Heart right ventricle (tissue), 16 donors: ENCODE data around the gene CAMK2G. TPM values are rescaled to one million over a fixed set of nuclear protein-coding genes. Genes with fewer than 3 reads are reported as not detected.
A peak's percentile ranks its signal among the peaks of the same experiment; 100 is the strongest.

Experiments
- ATAC-seq, 8 donors: fragments of 200-7000 bp; cut with Tn5 transposase; one replicate each; pipeline ENCODE4 v1.9.1; 2020; ENCODE audit warnings: mild to moderate bottlenecking in 8 of 8, moderate library complexity in 8 of 8, moderate number of reproducible peaks in 1 of 8
- DNase-seq, 2 donors: peaks; one replicate each; pipeline ENCODE4 v3.0.0-alpha.2; 2020
- H3K27ac ChIP-seq, 10 donors: fragments of 200-600 bp; sonication (generic) in 2 of 10; one replicate each; pipeline versions ENCODE4 v1.5.0 to v1.8.0; 2020 to 2022; ENCODE audit warnings: mild to moderate bottlenecking in 3 of 10
- H3K27me3 ChIP-seq, 7 donors: fragments of 200-600 bp; one replicate each; pipeline ENCODE4 v1.8.0; 2021 to 2022; ENCODE audit warnings: mild to moderate bottlenecking in 2 of 7
- H3K36me3 ChIP-seq, 9 donors: fragments of 200-600 bp; sonication (generic) in 1 of 9; one replicate each; pipeline versions ENCODE4 v1.5.0 to v1.8.0; 2020 to 2022; ENCODE audit warnings: mild to moderate bottlenecking in 2 of 9
- H3K4me1 ChIP-seq, 9 donors: fragments of 200-600 bp; sonication (generic) in 1 of 9; one replicate each; pipeline versions ENCODE4 v1.5.0 to v1.8.0; 2020 to 2022; ENCODE audit warnings: mild to moderate bottlenecking in 4 of 9
- H3K4me3 ChIP-seq, 10 donors: fragments of 200-600 bp; sonication (generic) in 2 of 10; one replicate each; pipeline versions ENCODE4 v1.5.0 to v1.8.0; 2020 to 2022; ENCODE audit warnings: mild to moderate bottlenecking in 7 of 10, moderate library complexity in 2 of 10
- H3K9me3 ChIP-seq, 11 donors: fragments of 200-600 bp in 10 of 11; sonication (generic) in 2 of 11; one replicate each; pipeline versions ENCODE4 v1.5.0 to v1.8.0; 2013 to 2022; ENCODE audit warnings: mild to moderate bottlenecking in 2 of 11, control low read depth in 1 of 11, moderate library complexity in 1 of 11
- CTCF ChIP-seq, 9 donors: fragments of 200-600 bp; sonication (generic) in 2 of 9; IDR thresholded peaks; one replicate each; pipeline versions ENCODE4 v1.5.0 to v1.8.0; 2021 to 2022; ENCODE audit warnings: antibody characterized with exemption in 9 of 9, mild to moderate bottlenecking in 5 of 9, moderate library complexity in 1 of 9
- WGBS, 2 donors: extraction: QIAGEN DNeasy Blood & Tissue Kit; methylation state at CpG; one replicate each; pipeline ENCODE4 v1.1.7; 2013; ENCODE audit warnings: inconsistent platforms in 1 of 2; 5-methylcytosine and 5-hydroxymethylcytosine counted together
- intact Hi-C, 10 donors: fragments of 100-400 bp; cut with DNase I; formaldehyde crosslinking; loops; one replicate each; pipeline versions ENCODE4 v1.11.1 to v1.14.2; 2022
- polyA plus RNA-seq, 2 donors: library from polyadenylated mRNA; stranded (reverse); fragments of 200-250 nt; gene quantifications; one replicate each; pipeline ENCODE4 v1.2.3, GENCODE V29; 2013
- total RNA-seq, 10 donors: library from RNA; stranded (reverse); fragmentation: NEBNext Ultra II Directional in 3 of 10; extraction: Animal tissue kit (Norgen Biotek cat#: 25700) in 3 of 10; gene quantifications; one replicate each; pipeline versions ENCODE4 v1.2.1 to v1.2.4, GENCODE V29; 2021 to 2023
- donor health status: Arrhythmogenic right ventricular cardiomyopathy.
- donor health status: ischemic (EF 13 %, LVEDD 7.1; RV severe dilation, severe dysfunction).
- donor health status: healthy with polysubstance abuse.
- donor health status: DM: no; HTN: yes; CAD: no.
- donor health status: DM: no; HTN: no; CAD: no.
- donor health status: ischemic (EF 25% LVEDD 6.9; RV normal size, moderate dysfunction).
- donor health status: ischemic (EF 25% LVEDD 5.7; RV mildly dilated, moderate dysfunction).
- donor health status: healthy.
- donor health status: DM: yes; HTN: yes; CAD: no.
- donor health status: Ischemic cardiomyopathy.
- donor health status: ischemic (EF 35%, LVEDD 5.7; RV mildly dilated, moderate dysfunction).
- donor health status: nonischemic (EF 11% LVEDD 7.7; RV severe dilation, severe dysfunction).
- donor health status: DM: yes; HTN: yes; CAD: no.
- donor health status: PGD.
- donor health status: ischemic (EF 29% LVEDD 5.4; RV normal size, mild dysfunction).
- donor health status: nonischemic (EF 23%, LVEDD 6.1; RV moderate dilation, normal function).

Gene CAMK2G
- total and polyA plus RNA-seq, 12 donors: 8.5 to 16.7 (median 11.8) TPM

- no peak for ATAC-seq
- H3K4me3 ChIP-seq: no peak overlapping the region
- no peak overlapping the region for H3K27ac ChIP-seq
- intact Hi-C loops: no loop called here
- H3K27me3 ChIP-seq: no peaks in the 10 kb centered on the region
- no peak for DNase-seq
- peaks cover 0 to 99% (median 26%) of the 10 kb centered on the region in 9 donors for H3K36me3 ChIP-seq
- peaks cover 0 to 5% (median 0%) of the 10 kb centered on the region in 9 donors for H3K4me1 ChIP-seq
- 90 to 93% methylated on average over 13 of the region's 13 CpGs for WGBS, 2 donors
- no peak for TF ChIP-seq CTCF (IDR thresholded peaks at IDR 0.05)
- no peaks in the 10 kb centered on the region for H3K9me3 ChIP-seq
These were observed 33.8 kb downstream of the CAMK2G start for GRCh38 chr10:73840403-73841060.

- no peak for TF ChIP-seq CTCF (IDR thresholded peaks at IDR 0.05)
- H3K4me3 ChIP-seq: no peak overlapping the region
- no peak overlapping the region for H3K27ac ChIP-seq
- intact Hi-C loops: no loop called here
- H3K9me3 ChIP-seq: no peaks in the 10 kb centered on the region
- DNase-seq (no peak), ATAC-seq (no peak)
- H3K36me3 ChIP-seq: peaks cover 0 to 96% (median 26%) of the 10 kb centered on the region in 9 donors
- 97 to 98% methylated on average over 4 of the region's 4 CpGs for WGBS, 2 donors
- H3K27me3 ChIP-seq: no peaks in the 10 kb centered on the region
- H3K4me1 ChIP-seq: peaks cover 0 to 5% (median 0%) of the 10 kb centered on the region in 9 donors
These were observed 34.3 kb downstream of the CAMK2G start for GRCh38 chr10:73840056-73840402.

- TF ChIP-seq CTCF (IDR thresholded peaks at IDR 0.05): no peak
- intact Hi-C loops: no loop called here
- Histone ChIP-seq H3K4me1 (peaks cover 0 to 5% (median 0%) of the 10 kb centered on the region in 9 donors), H3K36me3 (peaks cover 0 to 90% (median 26%) of the 10 kb centered on the region in 9 donors), H3K27me3 (no peaks in the 10 kb centered on the region), H3K4me3 (no peak overlapping the region), H3K9me3 (no peaks in the 10 kb centered on the region), H3K27ac (no peak overlapping the region)
- peak in 1 of 8 donors; percentile 18 for ATAC-seq
- 96 to 97% methylated on average over 40 of the region's 40 CpGs for WGBS, 2 donors
- DNase-seq: no peak
These were observed 34.9 kb downstream of the CAMK2G start for GRCh38 chr10:73839276-73839966.

GRCh38 chr10:73838827-73839226 is 35.5 kb downstream of the CAMK2G start:
- Histone ChIP-seq H3K27ac (no peak overlapping the region), H3K4me3 (no peak overlapping the region), H3K4me1 (peaks cover 0 to 5% (median 0%) of the 10 kb centered on the region in 9 donors), H3K9me3 (no peaks in the 10 kb centered on the region), H3K36me3 (peaks cover 0 to 90% (median 26%) of the 10 kb centered on the region in 9 donors), H3K27me3 (no peaks in the 10 kb centered on the region)
- intact Hi-C loops: no loop called here
- ATAC-seq (peak in 1 of 8 donors; percentile 5), DNase-seq (no peak)
- WGBS, 2 donors: 95 to 96% methylated on average over 8 of the region's 8 CpGs
- TF ChIP-seq CTCF (IDR thresholded peaks at IDR 0.05): no peak
